Muscle of leg (tissue), 16 donors: ENCODE data around the gene CPNE2. TPM values are rescaled to one million over a fixed set of nuclear protein-coding genes. Genes with fewer than 3 reads are reported as not detected.

Experiments
- DNase-seq: peaks from one replicate; pipeline ENCODE4 v3.0.0; 2013
- H3K27ac ChIP-seq: one replicate; pipeline ENCODE4 v1.5.1; 2013; ENCODE audit warnings: mild to moderate bottlenecking, low read length, control low read depth
- H3K27me3 ChIP-seq: one replicate; pipeline ENCODE4 v1.6.1; 2013; ENCODE audit warnings: low read length; ENCODE audit not compliant: control insufficient read depth, insufficient read depth
- H3K36me3 ChIP-seq: one replicate; pipeline ENCODE4 v1.6.1; 2013; ENCODE audit warnings: low read length; ENCODE audit not compliant: control insufficient read depth, insufficient read depth
- H3K4me1 ChIP-seq: one replicate; pipeline ENCODE4 v1.6.1; 2013; ENCODE audit warnings: low read length; ENCODE audit not compliant: control insufficient read depth, insufficient read depth
- H3K4me3 ChIP-seq: one replicate; pipeline ENCODE4 v1.5.1; 2013; ENCODE audit warnings: low read length, control low read depth
- H3K9me3 ChIP-seq: replicated peaks from 2 replicates; pipeline ENCODE4 v1.6.1; 2013; ENCODE audit warnings: low read depth, low read length; ENCODE audit not compliant: control insufficient read depth
- WGBS: methylation state at CpG from one replicate; pipeline ENCODE4 v1.1.5; 2013; ENCODE audit warnings: missing lambda C conversion rate; ENCODE audit not compliant: insufficient coverage; 5-methylcytosine and 5-hydroxymethylcytosine counted together
- long read RNA-seq, 11 donors: transcript quantifications; one replicate each; lab custom pipeline, GENCODE V29; 2026
- polyA plus RNA-seq, 8 donors: library from polyadenylated mRNA; unstranded; fragments of 120-200 nt; gene quantifications; one replicate each; pipeline versions ENCODE4 v1.2.1 to v1.2.3, GENCODE V29; 2013; ENCODE audit warnings: inconsistent platforms in 1 of 8, low replicate concordance in 1 of 8; ENCODE audit not compliant: insufficient read length in 8 of 8, insufficient read depth in 1 of 8
- total RNA-seq: library from RNA; stranded (reverse); fragments of 120-200 nt; gene quantifications from one replicate; pipeline ENCODE4 v1.2.4, GENCODE V29; 2013

The CPNE2 gene
- 14.8 TPM for total RNA-seq
- polyA plus RNA-seq, result 10 to 100 TPM; 20.9 to 34.2 (median 28.8) TPM
- long read RNA-seq, donor 1, result 0 reads
- long read RNA-seq, donor 2, partial matches to known transcripts, result 0 of 1 reads
- long read RNA-seq, donor 2, other reads (novel, unspliced or antisense), result 0 of 1 reads
- long read RNA-seq, donor 3, partial matches to known transcripts, result 0 of 4 reads
- long read RNA-seq, donor 3, other reads (novel, unspliced or antisense), result 0 of 4 reads
- long read RNA-seq, donor 4, partial matches to known transcripts, result 0 of 6 reads
- long read RNA-seq, donor 4, other reads (novel, unspliced or antisense), result 0 of 6 reads
- long read RNA-seq, donor 5, transcript CPNE2-201 (16 exons, 2,645 nt), result major isoform, 10 of 24 reads
- long read RNA-seq, donor 5, partial matches to known transcripts, result 13 of 24 reads
- long read RNA-seq, donor 5, other reads (novel, unspliced or antisense), result 0 of 24 reads
- long read RNA-seq, donor 6, transcript CPNE2-201 (16 exons, 2,645 nt), result major isoform, 8 of 9 reads
- long read RNA-seq, donor 6, partial matches to known transcripts, result 0 of 9 reads
- long read RNA-seq, donor 6, other reads (novel, unspliced or antisense), result 0 of 9 reads
- long read RNA-seq, donor 7, transcript CPNE2-201 (16 exons, 2,645 nt), result major isoform, 7 of 9 reads
- long read RNA-seq, donor 7, partial matches to known transcripts, result 0 of 9 reads
- long read RNA-seq, donor 7, other reads (novel, unspliced or antisense), result 0 of 9 reads
- long read RNA-seq, donor 8, partial matches to known transcripts, result 0 of 4 reads
- long read RNA-seq, donor 8, other reads (novel, unspliced or antisense), result 0 of 4 reads
- long read RNA-seq, donor 9, transcript CPNE2-201 (16 exons, 2,645 nt), result major isoform, 5 of 8 reads
- long read RNA-seq, donor 9, partial matches to known transcripts, result 0 of 8 reads
- long read RNA-seq, donor 9, other reads (novel, unspliced or antisense), result 0 of 8 reads
- long read RNA-seq, donor 10, transcript CPNE2-201 (16 exons, 2,645 nt), result major isoform, 6 of 10 reads
- long read RNA-seq, donor 10, partial matches to known transcripts, result 0 of 10 reads
- long read RNA-seq, donor 10, other reads (novel, unspliced or antisense), result 0 of 10 reads
- long read RNA-seq, donor 11, transcript CPNE2-201 (16 exons, 2,645 nt), result major isoform, 5 of 10 reads
- long read RNA-seq, donor 11, partial matches to known transcripts, result 0 of 10 reads
- long read RNA-seq, donor 11, other reads (novel, unspliced or antisense), result 0 of 10 reads

DNA sequence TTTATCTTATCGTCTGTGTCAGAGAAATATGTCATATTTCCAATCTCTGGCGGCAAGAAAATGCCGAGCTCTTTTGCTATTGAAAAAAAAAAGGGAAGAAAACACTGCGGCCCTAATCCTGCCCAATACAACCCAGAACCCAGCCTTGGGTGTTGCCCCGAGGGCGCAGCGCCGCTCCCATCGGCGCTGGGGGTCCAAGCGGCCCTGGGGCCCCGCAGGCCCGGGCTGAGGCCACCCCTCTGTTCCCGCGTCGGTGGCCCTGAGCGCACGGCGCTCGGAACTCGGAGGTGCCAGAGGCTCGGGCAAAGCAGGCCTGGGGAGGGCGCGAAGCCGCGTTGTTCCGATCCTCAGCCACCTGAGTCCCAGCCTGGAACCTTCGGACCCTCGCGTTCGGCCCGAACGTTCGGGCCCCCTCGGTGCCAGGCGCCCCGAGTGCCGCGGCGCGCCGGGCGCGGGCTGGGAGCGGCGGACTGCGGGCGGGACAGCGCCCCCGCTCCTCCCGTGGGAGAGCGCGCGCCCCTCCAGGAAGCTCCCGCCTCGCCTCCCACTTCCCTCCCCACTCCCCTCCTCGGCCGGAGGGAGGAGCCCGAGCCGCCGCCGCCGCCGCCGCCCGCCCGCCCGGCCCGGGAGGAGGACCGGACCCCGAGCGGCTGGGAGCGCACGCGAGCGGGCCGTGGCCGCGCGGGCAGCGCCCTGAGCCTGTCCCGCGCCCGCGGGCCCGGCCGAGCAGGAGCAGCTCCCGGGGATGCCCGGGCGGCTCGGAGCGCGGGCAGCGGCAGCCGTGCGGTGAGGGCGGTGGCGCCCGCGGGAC lies at the start of gene CPNE2:
CPNE2 (plus strand) TSS at position 609 of the 811 bp plus-strand sequence. CDS start 18,160 bp downstream, outside the sequence.
- peaks cover 25% of the 10 kb centered on the region for H3K4me1 ChIP-seq
- H3K27me3 ChIP-seq, result peaks cover 12% of the 10 kb centered on the region
- H3K27ac ChIP-seq, result peak within 1 kb of the TSS; percentile 55
- H3K36me3 ChIP-seq, result no peaks in the 10 kb centered on the region
- H3K4me3 ChIP-seq, result peak within 1 kb of the TSS; percentile 53
- WGBS, result under 1% methylated on average over 89 of the region's 100 CpGs
- peak; percentile 84 for DNase-seq
- H3K9me3 ChIP-seq, result peaks cover 2% of the 10 kb centered on the region

GRCh38 chr16:57043248-57043647 lies 49.1 kb upstream of the CPNE2 start:
- H3K4me1 ChIP-seq, result peaks cover 24% of the 10 kb centered on the region
- H3K4me3 ChIP-seq, result no peak overlapping the region
- no peak for DNase-seq
- 84% methylated on average over 7 of the region's 9 CpGs for WGBS
- H3K27me3 ChIP-seq, result no peaks in the 10 kb centered on the region
- peaks cover 2% of the 10 kb centered on the region for H3K9me3 ChIP-seq
- H3K27ac ChIP-seq, result no peak overlapping the region
- peaks cover 41% of the 10 kb centered on the region for H3K36me3 ChIP-seq

GRCh38 chr16:57044931-57045693 lies 47.3 kb upstream of the CPNE2 start:
- H3K27ac ChIP-seq, result no peak overlapping the region
- WGBS, result 86% methylated on average over 1 of the region's 12 CpGs
- H3K36me3 ChIP-seq, result peaks cover 35% of the 10 kb centered on the region

GRCh38 chr16:57045694-57046381 lies 46.5 kb upstream of the CPNE2 start:
- Histone ChIP-seq H3K9me3 (peaks cover 1% of the 10 kb centered on the region), H3K4me1 (peaks cover 24% of the 10 kb centered on the region), H3K27me3 (no peaks in the 10 kb centered on the region), H3K27ac (no peak overlapping the region), H3K4me3 (no peak overlapping the region), H3K36me3 (peaks cover 28% of the 10 kb centered on the region)
- peak; percentile 85 for DNase-seq
- 3% methylated on average over 11 of the region's 13 CpGs for WGBS

More at GRCh38 chr16:57044931-57045693, 47.3 kb upstream of the CPNE2 start:
- no peak for DNase-seq
- H3K27me3 ChIP-seq, result no peaks in the 10 kb centered on the region
- peaks cover 2% of the 10 kb centered on the region for H3K9me3 ChIP-seq
- no peak overlapping the region for H3K4me3 ChIP-seq
- peaks cover 24% of the 10 kb centered on the region for H3K4me1 ChIP-seq

DNA sequence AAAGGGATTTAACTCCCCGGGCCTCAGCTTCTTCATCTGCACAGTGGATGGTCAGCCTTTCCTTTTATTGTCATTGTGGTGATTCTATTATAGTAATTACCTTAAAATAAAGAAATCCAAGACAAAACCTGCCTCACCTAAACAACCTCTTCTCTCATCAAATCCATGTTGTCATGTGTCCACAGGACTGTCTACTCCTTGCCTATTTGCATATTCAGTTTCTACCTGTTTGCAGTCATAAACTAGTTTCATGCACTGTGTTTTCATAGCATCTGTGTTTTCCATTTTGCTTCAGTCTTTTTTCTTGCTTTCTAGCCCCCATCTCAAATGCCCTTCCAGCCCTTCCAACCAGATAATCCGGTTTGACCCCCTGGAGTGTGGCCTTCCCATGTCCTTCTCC lies 44.3 kb upstream of the CPNE2 start:
- Histone ChIP-seq H3K4me3 (no peak overlapping the region), H3K4me1 (peaks cover 17% of the 10 kb centered on the region), H3K9me3 (no peaks in the 10 kb centered on the region), H3K27ac (no peak overlapping the region), H3K36me3 (peaks cover 19% of the 10 kb centered on the region), H3K27me3 (no peaks in the 10 kb centered on the region)
- 73% methylated on average over 1 of the region's 2 CpGs for WGBS
- DNase-seq, result no peak

DNA sequence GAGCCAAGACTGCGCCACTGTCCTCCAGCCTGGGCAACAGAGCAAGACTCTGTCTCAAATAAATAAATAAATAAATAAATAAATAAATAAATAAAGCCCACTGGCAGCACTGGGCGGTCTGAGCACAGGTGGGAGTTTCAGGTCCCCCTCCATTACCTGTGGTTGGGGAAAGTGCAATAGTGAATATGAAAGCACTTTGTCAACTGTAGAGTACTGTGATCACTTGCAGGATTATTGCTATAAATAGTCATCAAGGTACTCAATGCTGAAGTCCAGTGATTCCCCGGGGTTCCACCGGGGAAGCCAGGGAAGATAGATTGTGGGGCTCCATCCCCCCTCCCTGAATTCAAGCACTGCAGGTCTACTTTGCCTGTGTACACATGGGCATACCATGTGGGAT lies 42.7 kb upstream of the CPNE2 start:
- Histone ChIP-seq H3K27ac (no peak overlapping the region), H3K9me3 (no peaks in the 10 kb centered on the region), H3K36me3 (peaks cover 14% of the 10 kb centered on the region), H3K27me3 (no peaks in the 10 kb centered on the region), H3K4me3 (no peak overlapping the region), H3K4me1 (peaks cover 17% of the 10 kb centered on the region)
- no CpG with 5 or more reads among the region's 4 CpGs for WGBS
- DNase-seq, result no peak

- DNase-seq, result no peak
- Histone ChIP-seq H3K36me3 (peaks cover 18% of the 10 kb centered on the region), H3K9me3 (no peaks in the 10 kb centered on the region), H3K27me3 (no peaks in the 10 kb centered on the region), H3K4me1 (peaks cover 2% of the 10 kb centered on the region), H3K4me3 (no peak overlapping the region), H3K27ac (no peak overlapping the region)
- WGBS, result 83% methylated on average over 3 of the region's 11 CpGs
Measured at GRCh38 chr16:57051696-57052228, 40.6 kb upstream of the CPNE2 start.

- WGBS, result 87% methylated on average over 8 of the region's 9 CpGs
- Histone ChIP-seq H3K27ac (no peak overlapping the region), H3K27me3 (no peaks in the 10 kb centered on the region), H3K4me1 (no peaks in the 10 kb centered on the region), H3K4me3 (no peak overlapping the region), H3K36me3 (peaks cover 16% of the 10 kb centered on the region), H3K9me3 (no peaks in the 10 kb centered on the region)
- no peak for DNase-seq
Measured at GRCh38 chr16:57053206-57053605, 39.2 kb upstream of the CPNE2 start.
